Keratinocyte (primary cell): ENCODE results near the gene SLC1A2. TPM values are rescaled to one million over a fixed set of nuclear protein-coding genes. Genes with fewer than 3 reads are reported as not detected.

ENCODE experiments used
- DNase-seq: peaks from one replicate; pipeline ENCODE4 v3.0.0-alpha.2; 2011; ENCODE audit warnings: low read depth, missing footprints, low spot score
- FAIRE-seq: peaks from 2 replicates; lab custom pipeline; 2011; peaks lifted over from hg19 to GRCh38; lab: Jason Lieb, UNC
- H2AFZ ChIP-seq: 2 replicates; pipeline ENCODE4 v1.6.0; 2012; ENCODE audit warnings: low read length, control low read depth, inconsistent platforms; ENCODE audit not compliant: control insufficient read depth
- H3K27ac ChIP-seq: 2 replicates; pipeline ENCODE4 v1.5.1; 2011; ENCODE audit warnings: low read length; ENCODE audit not compliant: control insufficient read depth, insufficient read depth
- H3K27me3 ChIP-seq: 3 replicates; pipeline ENCODE4 v1.6.0; 2011; ENCODE audit warnings: low read length; ENCODE audit not compliant: control insufficient read depth, insufficient read depth; ENCODE audit errors: extremely low read depth
- H3K36me3 ChIP-seq, 2 experiments: 2 replicates in 1 of 2; 3 replicates in 1 of 2; pipeline ENCODE4 v1.5.1; 2011; ENCODE audit warnings: low read length in 2 of 2, mild to moderate bottlenecking in 1 of 2; ENCODE audit not compliant: control insufficient read depth in 2 of 2, insufficient read depth in 2 of 2; ENCODE audit errors: extremely low read depth in 1 of 2
- H3K4me1 ChIP-seq: 3 replicates; pipeline ENCODE4 v1.5.1; 2011; ENCODE audit warnings: low read length; ENCODE audit not compliant: control insufficient read depth, insufficient read depth; ENCODE audit errors: extremely low read depth
- H3K4me2 ChIP-seq: 3 replicates; pipeline ENCODE4 v1.6.0; 2011; ENCODE audit warnings: low read depth, low read length; ENCODE audit not compliant: control insufficient read depth, insufficient read depth; ENCODE audit errors: extremely low read depth
- H3K4me3 ChIP-seq, 3 experiments: fragments of 200-600 bp in 1 of 3; sonication (generic) in 1 of 3; 2 replicates in 2 of 3; 3 replicates in 1 of 3; pipeline ENCODE4 v1.5.1; 2011 to 2016; ENCODE audit warnings: low read length in 3 of 3, mild to moderate bottlenecking in 3 of 3, control low read depth in 2 of 3, inconsistent platforms in 1 of 3, low read depth in 1 of 3, mixed read lengths in 1 of 3, mixed run types in 1 of 3, moderate library complexity in 1 of 3; ENCODE audit not compliant: control insufficient read depth in 2 of 3, insufficient read depth in 2 of 3; ENCODE audit errors: extremely low read depth in 1 of 3
- H3K79me2 ChIP-seq: 2 replicates; pipeline ENCODE4 v1.6.0; 2012; ENCODE audit warnings: low read length; ENCODE audit not compliant: control insufficient read depth, insufficient read depth
- H3K9ac ChIP-seq: 3 replicates; pipeline ENCODE4 v1.6.0; 2011; ENCODE audit warnings: low read length; ENCODE audit not compliant: control insufficient read depth, insufficient read depth; ENCODE audit errors: extremely low read depth
- H3K9me1 ChIP-seq: 3 replicates; pipeline ENCODE4 v1.6.0; 2011; ENCODE audit warnings: low read length; ENCODE audit not compliant: control insufficient read depth, insufficient read depth; ENCODE audit errors: extremely low read depth
- H3K9me3 ChIP-seq: 2 replicates; pipeline ENCODE4 v1.5.1; 2012; ENCODE audit warnings: low read depth, low read length; ENCODE audit not compliant: control insufficient read depth
- H4K20me1 ChIP-seq: 3 replicates; pipeline ENCODE4 v1.6.0; 2011; ENCODE audit warnings: low read length; ENCODE audit not compliant: control insufficient read depth, insufficient read depth; ENCODE audit errors: extremely low read depth
- CTCF ChIP-seq, 3 experiments: IDR thresholded peaks in 1 of 3; conservative IDR thresholded peaks in 1 of 3; optimal IDR thresholded peaks in 1 of 3; 2 replicates in 2 of 3; 3 replicates in 1 of 3; pipeline versions ENCODE3 to v1.5.1; 2011; ENCODE audit warnings: low read length in 3 of 3, mild to moderate bottlenecking in 3 of 3, moderate library complexity in 2 of 3, control low read depth in 1 of 3, inconsistent platforms in 1 of 3; ENCODE audit not compliant: insufficient read depth in 2 of 3; ENCODE audit errors: extremely low read depth in 1 of 3
- EZH2 ChIP-seq: IDR thresholded peaks from one replicate; pipeline ENCODE4 v1.6.1; 2012; ENCODE audit warnings: inconsistent platforms, mild to moderate bottlenecking, low read length, moderate library complexity
- dilution Hi-C: fragments of 300-500 bp; cut with MboI; formaldehyde crosslinking; loops from one replicate; pipeline ENCODE4 v1.7.0; 2020; ENCODE audit warnings: low sequenced_read_pairs; ENCODE audit not compliant: extremely low pct_ligation_motif_present
- polyA plus RNA-seq, 5 experiments: library from polyadenylated mRNA; depleted of rRNA in 3 of 5; stranded (reverse) in 3 of 5; stranded (forward) in 1 of 5; unstranded in 1 of 5; fragments of >200 nt; gene quantifications; 1 replicate in 1 of 5; 2 replicates in 3 of 5; 3 replicates in 1 of 5; pipeline versions ENCODE4 v1.2.1 to v1.2.3, GENCODE V29; 2011 to 2012; ENCODE audit warnings: missing spikeins in 2 of 5, low read depth in 1 of 5, low replicate concordance in 1 of 5

Gene SLC1A2
- polyA plus RNA-seq, 1 donor (not counting 4 experiments of a cell fraction or from before 2014, with no cell fraction given), result under 0.01 TPM

DNA sequence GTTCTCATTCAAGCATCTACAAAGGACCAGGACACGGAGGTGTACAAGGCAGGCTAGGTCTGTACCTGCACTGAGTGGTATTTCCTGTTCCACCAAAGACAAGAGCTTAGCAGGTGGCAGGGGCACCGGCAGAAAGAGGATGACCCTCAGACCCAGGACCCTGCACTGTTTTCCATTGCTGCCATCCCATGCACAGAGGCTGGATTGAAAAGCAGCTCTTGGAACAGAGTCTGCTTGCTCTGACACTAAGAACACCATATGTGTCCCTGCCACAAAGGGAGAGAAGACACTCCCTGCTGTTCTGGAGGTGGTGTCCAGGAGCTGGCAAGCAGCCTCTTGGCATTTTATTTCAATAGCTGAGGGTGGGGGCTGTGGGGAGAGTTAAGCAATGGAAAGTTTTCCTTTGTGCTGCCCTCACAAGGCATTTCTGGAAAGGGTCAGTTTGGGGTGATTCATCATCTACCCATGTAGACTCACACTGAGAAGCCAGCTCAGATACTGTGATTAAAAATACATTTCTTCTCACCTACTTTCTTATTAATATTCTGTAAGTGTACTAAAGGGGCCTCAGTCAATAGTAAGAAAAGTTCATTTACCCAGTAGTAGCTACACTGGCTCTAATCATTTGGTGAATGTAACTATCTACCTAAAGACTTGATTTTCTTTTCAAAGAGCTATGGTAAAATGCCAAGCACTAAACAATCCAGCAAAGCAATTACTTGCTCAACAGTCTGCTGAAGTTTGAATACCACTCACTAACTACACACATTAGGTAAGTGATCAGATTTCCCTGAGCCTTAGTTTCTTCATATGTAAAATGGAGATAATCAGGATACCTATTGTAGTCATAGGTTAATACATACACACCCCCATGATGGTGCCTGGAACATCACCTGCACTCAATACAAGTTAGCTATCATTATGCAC is 55.2 kb downstream of the SLC1A2 start:
- H3K4me3 ChIP-seq, result no peak overlapping the region
- no peaks in the 10 kb centered on the region for H3K36me3 ChIP-seq
- H3K9ac ChIP-seq, result no peak overlapping the region
- FAIRE-seq, result no peak
- no peaks in the 10 kb centered on the region for H3K79me2 ChIP-seq
- H3K27me3 ChIP-seq, result no peaks in the 10 kb centered on the region
- no peak overlapping the region for H3K4me2 ChIP-seq
- dilution Hi-C loops, result no loop called here
- H3K27ac ChIP-seq, result no peak overlapping the region
- no peaks in the 10 kb centered on the region for H3K9me1 ChIP-seq
- no peak overlapping the region for H2AFZ ChIP-seq
- no peaks in the 10 kb centered on the region for H4K20me1 ChIP-seq
- DNase-seq, result no peak
- TF ChIP-seq EZH2 (no peak), CTCF (optimal IDR thresholded peaks at IDR 0.05 in 1 of 3, IDR thresholded peaks at IDR 0.05 in 1 of 3, conservative IDR thresholded peaks at IDR 0.05 in 1 of 3; ENCODE audit: extremely low read depth in 1 of 3, insufficient read depth in 2 of 3, low read length in 3 of 3) (no peak)
- peaks cover 2% of the 10 kb centered on the region for H3K9me3 ChIP-seq
- no peaks in the 10 kb centered on the region for H3K4me1 ChIP-seq

DNA sequence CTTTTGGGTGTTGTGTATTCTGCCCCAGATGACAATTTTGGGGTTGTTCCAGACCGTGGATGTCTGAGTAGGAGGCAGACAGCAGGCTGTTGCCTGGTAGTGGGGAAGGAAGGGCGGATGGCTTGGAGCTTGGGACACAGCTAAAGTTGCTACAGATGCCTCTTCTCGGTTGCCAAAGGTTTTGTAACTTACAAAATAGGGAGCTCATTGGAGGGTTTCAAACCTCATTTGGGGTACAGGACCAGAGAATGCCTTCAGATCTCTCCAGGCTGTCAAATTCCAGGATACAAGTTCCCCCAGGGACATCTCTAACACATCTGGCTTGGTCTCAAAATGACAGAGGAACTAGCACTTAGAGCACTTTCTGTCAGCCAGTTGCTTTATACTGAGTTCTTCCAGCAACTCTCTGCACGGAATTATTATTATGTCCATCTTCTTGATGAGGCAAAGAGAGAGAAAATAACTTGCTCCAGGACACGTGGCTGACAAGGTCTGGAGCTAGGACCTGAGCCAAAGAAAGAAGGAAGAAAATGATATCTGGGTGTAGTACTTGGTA is 56.0 kb downstream of the SLC1A2 start:
- no peak overlapping the region for H3K4me3 ChIP-seq
- H3K27me3 ChIP-seq, result no peaks in the 10 kb centered on the region
- no peak overlapping the region for H3K27ac ChIP-seq
- H4K20me1 ChIP-seq, result no peaks in the 10 kb centered on the region
- dilution Hi-C loops, result no loop called here
- FAIRE-seq (no peak), DNase-seq (no peak)
- H3K4me1 ChIP-seq, result no peaks in the 10 kb centered on the region
- peaks cover 2% of the 10 kb centered on the region for H3K9me3 ChIP-seq
- H3K79me2 ChIP-seq, result no peaks in the 10 kb centered on the region
- no peak overlapping the region for H3K9ac ChIP-seq
- no peaks in the 10 kb centered on the region for H3K9me1 ChIP-seq
- H3K4me2 ChIP-seq, result no peak overlapping the region
- no peak for TF ChIP-seq CTCF (optimal IDR thresholded peaks at IDR 0.05 in 1 of 3, IDR thresholded peaks at IDR 0.05 in 1 of 3, conservative IDR thresholded peaks at IDR 0.05 in 1 of 3; ENCODE audit: extremely low read depth in 1 of 3, insufficient read depth in 2 of 3, low read length in 3 of 3)
- TF ChIP-seq EZH2, result no peak
- H2AFZ ChIP-seq, result no peak overlapping the region
- no peaks in the 10 kb centered on the region for H3K36me3 ChIP-seq
